ENCODE measurements around the gene CRACDL. TPM values are rescaled to one million over a fixed set of nuclear protein-coding genes. Genes with fewer than 3 reads are reported as not detected.

The CRACDL gene
- total and polyA plus RNA-seq, 2 donors (not counting 1 experiment from before 2014, with no cell fraction given), result 0.25 TPM; not detected in 1

DNA sequence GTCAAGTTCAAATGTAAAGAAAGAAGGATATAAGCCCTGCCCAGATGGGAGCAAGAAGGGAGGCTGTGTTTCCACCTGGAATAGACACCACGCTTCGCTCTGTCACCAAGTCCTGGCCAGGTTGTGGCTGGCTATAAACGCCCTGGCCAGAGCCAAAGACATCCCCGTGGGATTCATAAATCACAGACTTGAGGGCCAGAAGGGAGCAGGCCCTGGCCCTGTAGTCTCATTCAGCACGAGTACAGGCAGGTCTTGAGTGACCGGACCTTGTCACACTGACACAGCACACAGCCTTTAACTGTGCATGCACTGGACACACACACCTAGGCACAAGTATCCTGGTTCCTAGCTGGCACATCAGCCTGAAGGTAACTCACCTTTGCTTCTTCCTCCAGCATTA is 110.6 kb downstream of the CRACDL start:
- Histone ChIP-seq H3K36me3 (replicated peaks in 1 of 2; ENCODE audit: control extremely low read depth in 1 of 2, control insufficient read depth in 1 of 2, extremely low read depth in 1 of 2, insufficient read depth in 2 of 2, low read length in 1 of 2) (no peaks in the 10 kb centered on the region), H3K9me3 (ENCODE audit: control extremely low read depth in 1 of 3, control insufficient read depth in 2 of 3, insufficient read depth in 1 of 3, low read length in 2 of 3) (peaks cover 0 to 11% (median 0%) of the 10 kb centered on the region in 3 donors), H3K4me3 (ENCODE audit: control extremely low read depth in 1 of 5, extremely low read depth in 1 of 5, insufficient read depth in 1 of 5, low read depth in 2 of 5, low read length in 4 of 5) (no peak overlapping the region), H3K4me2 (replicated peaks; ENCODE audit: low read depth, low read length, poor library complexity, severe bottlenecking) (no peak overlapping the region), H3K27ac (ENCODE audit: low read length in 2 of 2) (no peak overlapping the region), H3K4me1 (ENCODE audit: control insufficient read depth in 2 of 2, insufficient read depth in 2 of 2, low read length in 2 of 2) (peaks cover 4 to 16% of the 10 kb centered on the region in 2 donors), H4K20me1 (ENCODE audit: control insufficient read depth, insufficient read depth, low read length, poor library complexity, severe bottlenecking) (no peaks in the 10 kb centered on the region), H3K79me2 (ENCODE audit: control insufficient read depth, insufficient read depth, low read length) (no peaks in the 10 kb centered on the region), H3K27me3 (replicated peaks in 1 of 4; ENCODE audit: control extremely low read depth in 1 of 4, control insufficient read depth in 3 of 4, insufficient read depth in 4 of 4, low read length in 3 of 4) (peaks cover 0 to 20% (median 10%) of the 10 kb centered on the region in 4 experiments), H2AFZ (ENCODE audit: insufficient read depth, low read depth, low read length, poor library complexity, severe bottlenecking) (no peak overlapping the region), H3K9ac (ENCODE audit: low read length) (no peak overlapping the region)
- Mint-ChIP-seq H3K9me3 (ENCODE audit: insufficient read depth) (no peaks in the 10 kb centered on the region), H3K27ac (no peak overlapping the region), H3K27me3 (peaks cover 5% of the 10 kb centered on the region), H3K4me1 (peaks cover 18% of the 10 kb centered on the region), H3K4me3 (no peak overlapping the region)
- ChIA-PET POLR2A (no interaction called here), CTCF (interaction anchor here (2.6 kb wide), 1 partner anchor 176 kb away, joined by 7 read pairs; no protein-coding TSS in a partner anchor)
- intact Hi-C loops (cut with micrococcal nuclease), result no loop called here
- TF ChIP-seq, protein P1, sequence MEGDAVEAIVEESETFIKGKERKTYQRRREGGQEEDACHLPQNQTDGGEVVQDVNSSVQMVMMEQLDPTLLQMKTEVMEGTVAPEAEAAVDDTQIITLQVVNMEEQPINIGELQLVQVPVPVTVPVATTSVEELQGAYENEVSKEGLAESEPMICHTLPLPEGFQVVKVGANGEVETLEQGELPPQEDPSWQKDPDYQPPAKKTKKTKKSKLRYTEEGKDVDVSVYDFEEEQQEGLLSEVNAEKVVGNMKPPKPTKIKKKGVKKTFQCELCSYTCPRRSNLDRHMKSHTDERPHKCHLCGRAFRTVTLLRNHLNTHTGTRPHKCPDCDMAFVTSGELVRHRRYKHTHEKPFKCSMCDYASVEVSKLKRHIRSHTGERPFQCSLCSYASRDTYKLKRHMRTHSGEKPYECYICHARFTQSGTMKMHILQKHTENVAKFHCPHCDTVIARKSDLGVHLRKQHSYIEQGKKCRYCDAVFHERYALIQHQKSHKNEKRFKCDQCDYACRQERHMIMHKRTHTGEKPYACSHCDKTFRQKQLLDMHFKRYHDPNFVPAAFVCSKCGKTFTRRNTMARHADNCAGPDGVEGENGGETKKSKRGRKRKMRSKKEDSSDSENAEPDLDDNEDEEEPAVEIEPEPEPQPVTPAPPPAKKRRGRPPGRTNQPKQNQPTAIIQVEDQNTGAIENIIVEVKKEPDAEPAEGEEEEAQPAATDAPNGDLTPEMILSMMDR (IDR thresholded peaks at IDR 0.05), result no peak
- ATAC-seq (ENCODE audit: low read depth) (no peak), DNase-seq (no peak)
- WGBS (ENCODE audit: insufficient coverage), result 98% methylated on average over 6 of the region's 6 CpGs

DNA sequence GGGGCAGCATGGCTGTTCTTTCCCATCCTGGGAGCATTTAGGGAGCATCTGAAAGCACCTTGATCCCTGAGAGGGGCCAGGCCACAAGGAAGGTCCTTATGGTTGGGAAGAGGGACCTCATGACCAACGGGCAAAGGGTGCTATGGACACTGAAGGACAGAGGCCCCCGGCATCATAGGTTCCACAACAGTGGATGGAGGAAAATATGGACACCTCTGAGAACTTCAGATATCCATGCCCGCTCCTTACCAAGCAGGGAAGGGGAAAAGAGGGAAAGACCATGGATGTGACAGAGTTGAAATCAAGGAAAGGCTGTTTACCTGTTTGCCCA is 111.0 kb downstream of the CRACDL start:
- Histone ChIP-seq H4K20me1 (ENCODE audit: control insufficient read depth, insufficient read depth, low read length, poor library complexity, severe bottlenecking) (no peaks in the 10 kb centered on the region), H3K4me3 (ENCODE audit: control extremely low read depth in 1 of 5, extremely low read depth in 1 of 5, insufficient read depth in 1 of 5, low read depth in 2 of 5, low read length in 4 of 5) (no peak overlapping the region), H3K27ac (ENCODE audit: low read length in 2 of 2) (no peak overlapping the region), H3K9me3 (ENCODE audit: control extremely low read depth in 1 of 3, control insufficient read depth in 2 of 3, insufficient read depth in 1 of 3, low read length in 2 of 3) (peaks cover 0 to 11% (median 0%) of the 10 kb centered on the region in 3 donors), H3K9ac (ENCODE audit: low read length) (no peak overlapping the region), H3K36me3 (replicated peaks in 1 of 2; ENCODE audit: control extremely low read depth in 1 of 2, control insufficient read depth in 1 of 2, extremely low read depth in 1 of 2, insufficient read depth in 2 of 2, low read length in 1 of 2) (no peaks in the 10 kb centered on the region), H3K4me1 (ENCODE audit: control insufficient read depth in 2 of 2, insufficient read depth in 2 of 2, low read length in 2 of 2) (peaks cover 4 to 16% of the 10 kb centered on the region in 2 donors), H3K4me2 (replicated peaks; ENCODE audit: low read depth, low read length, poor library complexity, severe bottlenecking) (no peak overlapping the region), H3K79me2 (ENCODE audit: control insufficient read depth, insufficient read depth, low read length) (no peaks in the 10 kb centered on the region), H2AFZ (ENCODE audit: insufficient read depth, low read depth, low read length, poor library complexity, severe bottlenecking) (no peak overlapping the region), H3K27me3 (replicated peaks in 1 of 4; ENCODE audit: control extremely low read depth in 1 of 4, control insufficient read depth in 3 of 4, insufficient read depth in 4 of 4, low read length in 3 of 4) (peaks cover 0 to 20% (median 10%) of the 10 kb centered on the region in 4 experiments)
- CTCF ChIA-PET, result interaction anchor here (1.0 to 1.2 kb wide), 2 partner anchors 10 to 13 kb away, joined by 3 to 4 read pairs; no protein-coding TSS in a partner anchor
- TF ChIP-seq, protein P1 (IDR thresholded peaks at IDR 0.05), result no peak
- no peak for TF ChIP-seq EZH2 (IDR thresholded peaks at IDR 0.05; ENCODE audit: borderline replicate concordance, insufficient read depth, low read depth, low read length, poor library complexity, severe bottlenecking)
- POLR2A ChIA-PET, result no interaction called here
- intact Hi-C loops (cut with micrococcal nuclease), result no loop called here
- Mint-ChIP-seq H3K9me3 (ENCODE audit: insufficient read depth) (no peaks in the 10 kb centered on the region), H3K4me1 (peaks cover 18% of the 10 kb centered on the region), H3K27me3 (peaks cover 5% of the 10 kb centered on the region), H3K4me3 (no peak overlapping the region), H3K27ac (no peak overlapping the region)
- ATAC-seq (ENCODE audit: low read depth) (no peak), DNase-seq (no peak)
- WGBS (ENCODE audit: insufficient coverage), result 94% methylated on average over 3 of the region's 3 CpGs

Data from B cell (primary cell).